Measurements from ENCODE around the gene HUS1B. TPM values are rescaled to one million over a fixed set of nuclear protein-coding genes. Genes with fewer than 3 reads are reported as not detected.

The HUS1B gene
- total and polyA plus RNA-seq, 9 of the 15 experiments (the other 6 are each of a cell fraction or from before 2014, with no cell fraction given), result 0.16 to 1.4 (median 0.38) TPM; not detected in 1

GRCh38 chr6:705047-705446, 48.1 kb upstream of the HUS1B start:
- no peak for DNase-seq (ENCODE audit: extremely low read depth in 1 of 4, low spot score in 3 of 4)
- no peaks in the 10 kb centered on the region for H4K20me1 ChIP-seq (replicated peaks; ENCODE audit: control insufficient read depth, insufficient read depth, low read length)
- WGBS (ENCODE audit: insufficient coverage, low coverage, missing lambda C conversion rate), result 0% methylated on average over 4 of the region's 4 CpGs
- TF ChIP-seq RBM25 (IDR thresholded peaks at IDR 0.05; ENCODE audit: low read depth, low read length, severe bottlenecking), result no peak
- no peak for TF ChIP-seq ZNF586 (CRISPR knock-in tag; conservative IDR thresholded peaks at IDR 0.05)
- TF ChIP-seq ELF2 (CRISPR knock-in tag; IDR thresholded peaks at IDR 0.05), result no peak
- peak; percentile 54 for TF ChIP-seq CBX2 (IDR thresholded peaks at IDR 0.05; ENCODE audit: insufficient read depth, low read length, poor library complexity, severe bottlenecking)
- no peak for TF ChIP-seq E2F8 (IDR thresholded peaks at IDR 0.05; ENCODE audit: low read depth, partially characterized antibody)
- TF ChIP-seq RBBP5 (IDR thresholded peaks at IDR 0.05; ENCODE audit: borderline replicate concordance, insufficient read depth, low read length, poor library complexity, severe bottlenecking), result no peak
- TF ChIP-seq SRSF7 (optimal IDR thresholded peaks at IDR 0.05; ENCODE audit: low read depth, low read length), result no peak
- no peak overlapping the region for H3K9ac ChIP-seq (ENCODE audit: insufficient read depth in 1 of 2, low read depth in 2 of 2, low read length in 2 of 2)
- H3K4me2 ChIP-seq (ENCODE audit: insufficient read depth, low read length), result no peak overlapping the region
- no peaks in the 10 kb centered on the region for H3K79me2 ChIP-seq (ENCODE audit: control insufficient read depth, insufficient read depth, low read length)
- ChIA-PET POLR2A (no interaction called here), CTCF (ENCODE audit: low intra/inter-chr PET ratio) (no interaction called here)
- no peak for ATAC-seq
- in situ Hi-C loops (cut with MboI), result no loop called here
- H3K9me1 ChIP-seq (ENCODE audit: control insufficient read depth, insufficient read depth, low read length), result no peaks in the 10 kb centered on the region
- no peaks in the 10 kb centered on the region; a peak in 2 of 5 replicates for H3K4me1 ChIP-seq (replicated peaks in 1 of 2; ENCODE audit: control insufficient read depth in 2 of 2, insufficient read depth in 2 of 2, low read length in 2 of 2)
- H3K27me3 ChIP-seq (ENCODE audit: control insufficient read depth in 2 of 2, insufficient read depth in 2 of 2, low read length in 2 of 2), result peaks cover 25 to 31% of the 10 kb centered on the region in 2 experiments
- no peak overlapping the region for H3K27ac ChIP-seq (ENCODE audit: extremely low read depth, low read depth, low read length)
- no peak overlapping the region for H3K4me3 ChIP-seq
- H3K9me3 ChIP-seq (replicated peaks; ENCODE audit: control insufficient read depth, insufficient read depth, low read depth, low read length), result no peaks in the 10 kb centered on the region
- H2AFZ ChIP-seq (ENCODE audit: low read depth, low read length), result no peak overlapping the region
- no TSS peak for BruUV-seq (replicated peaks)
- intact Hi-C loops (cut with micrococcal nuclease), result no loop called here
- H3K36me3 ChIP-seq (ENCODE audit: control insufficient read depth, insufficient read depth, low read length), result no peaks in the 10 kb centered on the region
- FAIRE-seq, result no peak
